Measurements from ENCODE around the gene DCBLD2. TPM values are rescaled to one million over a fixed set of nuclear protein-coding genes. Genes with fewer than 3 reads are reported as not detected.

Gene DCBLD2
- total RNA-seq, 3 donors from 2014 or later = 9.6 to 34.8 (median 17.5) TPM

- H3K4me1 ChIP-seq (ENCODE audit: low read depth) = peaks cover 7% of the 10 kb centered on the region
- H3K4me3 ChIP-seq = no peak overlapping the region
- TF ChIP-seq CTCF (IDR thresholded peaks at IDR 0.05) = no peak
- DNase-seq (no peak), ATAC-seq (no peak)
- no peaks in the 10 kb centered on the region for H3K36me3 ChIP-seq (ENCODE audit: low read depth)
- no peaks in the 10 kb centered on the region for H3K9me3 ChIP-seq
- intact Hi-C loops (cut with DNase I, micrococcal nuclease) = no loop called here
Observed at GRCh38 chr3:98906230-98906629, 4.7 kb upstream of the DCBLD2 start.

GRCh38 chr3:98903705-98904481 lies 2.4 kb upstream of the DCBLD2 start:
- intact Hi-C loops (cut with DNase I, micrococcal nuclease) = no loop called here
- no peak for ATAC-seq
- Histone ChIP-seq H3K4me3 (no peak overlapping the region), H3K36me3 (ENCODE audit: low read depth) (no peaks in the 10 kb centered on the region), H3K4me1 (ENCODE audit: low read depth) (peaks cover 7% of the 10 kb centered on the region), H3K9me3 (no peaks in the 10 kb centered on the region)
- TF ChIP-seq CTCF (IDR thresholded peaks at IDR 0.05) = no peak
- DNase-seq = no peak

- intact Hi-C loops (cut with DNase I, micrococcal nuclease) = no loop called here
- no peaks in the 10 kb centered on the region for H3K36me3 ChIP-seq (ENCODE audit: low read depth)
- TF ChIP-seq CTCF (IDR thresholded peaks at IDR 0.05) = no peak
- H3K4me1 ChIP-seq (ENCODE audit: low read depth) = peaks cover 7% of the 10 kb centered on the region
- ATAC-seq = no peak
- no peak for DNase-seq
- no peaks in the 10 kb centered on the region for H3K9me3 ChIP-seq
- no peak overlapping the region for H3K4me3 ChIP-seq
Observed at GRCh38 chr3:98903099-98903498, 1.6 kb upstream of the DCBLD2 start.

- intact Hi-C loops (cut with DNase I, micrococcal nuclease) = no loop called here
- no peak for ATAC-seq
- Histone ChIP-seq H3K4me1 (ENCODE audit: low read depth) (peaks cover 7% of the 10 kb centered on the region), H3K36me3 (ENCODE audit: low read depth) (no peaks in the 10 kb centered on the region), H3K9me3 (no peaks in the 10 kb centered on the region), H3K4me3 (no peak overlapping the region)
- TF ChIP-seq CTCF (IDR thresholded peaks at IDR 0.05) = no peak
- DNase-seq = no peak
Observed at GRCh38 chr3:98902351-98902740, 851 bp upstream of the DCBLD2 start.

- ATAC-seq (peak; percentile 74), DNase-seq (peak in 2 of 3 donors; percentile 46 to 69)
- intact Hi-C loops (cut with DNase I, micrococcal nuclease) = no loop called here
- Histone ChIP-seq H3K4me1 (ENCODE audit: low read depth) (peaks cover 7% of the 10 kb centered on the region), H3K36me3 (ENCODE audit: low read depth) (no peaks in the 10 kb centered on the region), H3K9me3 (no peaks in the 10 kb centered on the region), H3K4me3 (peak overlapping the region; percentile 56)
- no peak for TF ChIP-seq CTCF (IDR thresholded peaks at IDR 0.05)
Observed at GRCh38 chr3:98901119-98901391, 440 bp downstream of the DCBLD2 start.

Measured in mucosa of descending colon (tissue), 3 donors.